ENCODE data around the gene RGS3. TPM values are rescaled to one million over a fixed set of nuclear protein-coding genes. Genes with fewer than 3 reads are reported as not detected.

Gene RGS3
- total RNA-seq, 1 donor from 2014 or later = 122 TPM

DNA sequence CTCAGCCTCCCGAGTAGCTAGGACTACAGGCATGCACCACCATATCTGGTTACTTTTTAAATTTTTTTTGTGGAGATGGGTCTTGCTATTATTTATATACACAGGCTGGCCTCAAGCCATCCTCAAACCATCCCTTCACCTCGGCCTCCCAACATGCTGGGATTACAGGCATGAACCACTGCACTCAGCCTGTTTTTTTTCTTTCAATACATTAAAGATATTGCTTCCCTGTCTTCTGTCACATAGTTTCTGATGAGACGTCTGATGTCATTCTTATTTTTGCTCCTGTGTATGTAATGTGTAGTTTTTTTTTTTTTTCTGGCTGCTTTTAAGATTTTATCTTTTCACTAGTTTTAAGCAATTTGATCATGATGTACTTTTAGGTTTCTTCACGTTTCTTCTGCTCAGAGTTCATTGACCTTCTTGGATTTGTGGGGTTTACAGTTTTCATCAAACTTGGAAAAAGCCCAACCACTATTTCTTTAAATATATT is 11.4 kb upstream of the RGS3 start:
- Mint-ChIP-seq H3K4me3 (no peak overlapping the region), H3K9me3 (no peaks in the 10 kb centered on the region), H3K27ac (no peak overlapping the region), H3K4me1 (peaks cover 16% of the 10 kb centered on the region), H3K36me3 (ENCODE audit: low read depth) (no peaks in the 10 kb centered on the region), H3K27me3 (no peaks in the 10 kb centered on the region)
- intact Hi-C loops (cut with micrococcal nuclease) = no loop called here
- no peak for DNase-seq

DNA sequence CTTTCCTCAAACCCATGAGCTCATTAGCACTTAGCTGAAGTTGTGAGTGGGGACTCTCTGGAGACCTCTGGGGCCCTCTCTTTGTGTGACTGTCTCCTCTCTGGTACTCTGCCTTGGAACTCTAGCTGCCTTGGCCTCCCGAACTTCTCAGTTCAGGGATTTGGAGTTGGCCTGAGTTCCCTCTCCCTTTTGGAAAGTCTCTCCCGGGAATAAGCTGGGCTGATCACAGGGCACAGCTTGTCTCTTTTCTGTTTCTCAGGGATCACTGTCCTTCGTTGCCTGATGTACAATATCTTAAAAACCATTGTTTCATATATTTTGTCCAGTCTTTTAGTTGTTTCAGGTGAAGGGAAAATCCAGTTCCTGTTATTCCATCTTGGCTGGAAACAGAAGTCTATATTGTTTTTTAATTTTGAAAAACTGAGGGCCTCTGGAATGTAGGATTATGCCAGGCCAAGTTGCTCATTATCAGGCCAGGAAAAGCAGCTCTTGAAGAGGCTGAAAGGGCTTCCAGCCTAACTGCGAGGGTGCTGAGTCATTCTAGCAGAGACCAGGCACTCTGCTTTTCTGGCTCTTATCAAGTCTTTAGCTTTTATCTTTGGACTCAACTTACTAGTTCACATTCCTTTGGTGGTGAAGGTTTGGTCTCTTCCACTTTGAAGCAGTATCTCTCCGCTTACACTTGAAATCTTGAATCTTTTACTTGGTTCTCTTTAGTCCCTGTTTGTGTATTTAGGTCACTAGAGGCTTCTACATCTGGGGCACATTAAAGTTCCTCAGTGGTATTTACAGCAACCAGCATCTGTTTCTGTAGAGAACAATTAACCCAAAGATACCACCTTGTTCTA is 8.4 kb upstream of the RGS3 start:
- H3K27me3 Mint-ChIP-seq = no peaks in the 10 kb centered on the region
- no peak for DNase-seq
- no peak overlapping the region for H3K27ac Mint-ChIP-seq
- no peaks in the 10 kb centered on the region for H3K36me3 Mint-ChIP-seq (ENCODE audit: low read depth)
- intact Hi-C loops (cut with micrococcal nuclease) = no loop called here
- H3K4me3 Mint-ChIP-seq = no peak overlapping the region
- no peaks in the 10 kb centered on the region for H3K9me3 Mint-ChIP-seq
- H3K4me1 Mint-ChIP-seq = peaks cover 16% of the 10 kb centered on the region

DNA sequence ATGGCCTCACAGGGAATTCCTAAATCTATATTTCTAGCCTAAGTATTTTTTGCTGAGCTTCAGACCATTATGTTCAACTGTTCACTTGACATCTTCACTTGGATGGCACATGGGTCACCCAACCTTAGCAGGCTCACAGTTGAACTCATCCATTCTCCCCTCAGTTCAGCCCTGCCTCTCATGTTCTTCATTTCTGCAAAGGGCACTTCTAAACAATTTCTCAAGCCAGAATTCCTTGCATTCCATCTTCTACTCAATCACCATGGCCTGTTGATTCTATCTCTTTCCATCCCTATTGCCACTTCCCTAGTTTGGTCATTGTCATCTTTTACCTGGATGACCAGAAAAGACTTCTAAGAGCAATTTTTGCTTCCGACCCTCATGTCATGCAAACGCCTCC is 7.3 kb upstream of the RGS3 start:
- H3K27me3 Mint-ChIP-seq = no peaks in the 10 kb centered on the region
- H3K4me3 Mint-ChIP-seq = no peak overlapping the region
- H3K4me1 Mint-ChIP-seq = peaks cover 16% of the 10 kb centered on the region
- intact Hi-C loops (cut with micrococcal nuclease) = no loop called here
- no peaks in the 10 kb centered on the region for H3K36me3 Mint-ChIP-seq (ENCODE audit: low read depth)
- no peak for DNase-seq
- no peaks in the 10 kb centered on the region for H3K9me3 Mint-ChIP-seq
- no peak overlapping the region for H3K27ac Mint-ChIP-seq

DNA sequence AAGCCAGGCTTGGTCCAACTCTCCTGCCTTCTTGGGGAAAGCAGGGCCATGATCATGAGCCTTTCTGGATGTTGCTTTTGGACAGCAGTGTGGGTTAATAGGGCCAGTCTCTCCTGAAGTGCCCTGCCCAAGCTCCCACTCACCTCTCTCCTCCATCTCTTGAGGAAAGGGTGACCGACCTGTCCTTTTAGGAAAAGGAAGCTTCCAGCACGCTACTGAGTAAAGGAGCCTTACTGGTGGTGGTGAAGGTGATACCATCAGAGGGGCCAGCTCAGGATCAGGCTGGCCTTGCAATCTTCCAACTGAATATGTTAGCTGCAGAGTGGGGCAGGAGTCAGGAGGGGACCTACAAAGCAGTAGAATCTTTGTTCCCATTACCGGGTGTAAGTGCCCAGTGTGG is 2.2 kb upstream of the RGS3 start:
- Mint-ChIP-seq H3K27ac (no peak overlapping the region), H3K36me3 (ENCODE audit: low read depth) (no peaks in the 10 kb centered on the region), H3K9me3 (no peaks in the 10 kb centered on the region), H3K27me3 (no peaks in the 10 kb centered on the region), H3K4me1 (peaks cover 8% of the 10 kb centered on the region), H3K4me3 (no peak overlapping the region)
- intact Hi-C loops (cut with micrococcal nuclease) = no loop called here
- DNase-seq = no peak

DNA sequence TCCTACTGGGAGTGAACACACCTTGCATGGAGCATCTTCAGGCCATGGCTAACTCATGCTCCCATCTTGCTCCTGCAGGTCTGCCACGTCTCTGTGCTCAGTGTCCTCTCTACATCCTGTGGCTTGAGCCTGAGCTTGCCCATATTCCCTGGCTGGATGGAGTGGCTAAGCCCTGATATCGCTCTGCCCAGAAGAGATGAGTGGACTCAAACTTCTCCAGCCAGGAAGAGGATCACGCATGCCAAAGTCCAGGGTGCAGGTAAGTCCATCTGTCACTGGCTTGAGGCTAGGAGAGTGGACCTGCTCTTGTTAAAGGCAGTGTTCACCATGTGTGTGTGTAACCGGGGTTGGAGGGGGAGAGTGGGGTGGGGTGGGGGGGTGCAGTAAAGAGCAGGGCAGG is 1.6 kb upstream of the RGS3 start:
- Mint-ChIP-seq H3K4me3 (no peak overlapping the region), H3K36me3 (ENCODE audit: low read depth) (no peaks in the 10 kb centered on the region), H3K4me1 (peaks cover 6% of the 10 kb centered on the region), H3K9me3 (peaks cover 1% of the 10 kb centered on the region), H3K27me3 (no peaks in the 10 kb centered on the region), H3K27ac (no peak overlapping the region)
- no peak for DNase-seq
- intact Hi-C loops (cut with micrococcal nuclease) = no loop called here

DNA sequence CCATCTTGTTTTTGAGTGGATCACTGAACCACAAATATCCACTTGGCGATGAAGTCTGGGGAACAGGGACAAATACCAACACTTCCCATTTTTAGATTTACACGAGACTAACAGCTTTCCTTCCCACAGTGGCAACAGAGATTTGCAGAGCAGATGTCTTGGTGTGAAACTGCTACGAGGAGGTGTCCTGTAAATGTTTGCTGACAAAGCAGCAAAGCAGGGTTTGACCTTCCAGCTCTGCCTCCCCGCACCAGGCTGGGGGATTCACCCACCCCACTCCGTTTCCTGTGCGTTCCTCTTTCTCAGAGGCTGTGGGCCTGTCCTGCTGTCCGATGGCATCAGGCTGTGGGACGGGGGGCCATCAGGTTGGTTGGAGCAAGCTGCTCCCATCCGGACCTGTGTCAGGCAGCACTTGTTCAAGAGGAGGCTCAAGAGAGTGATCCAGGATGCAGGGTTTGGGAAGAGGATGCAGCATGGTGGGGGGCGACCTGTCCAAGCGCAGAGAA is 693 bp upstream of the RGS3 start:
- intact Hi-C loops (cut with micrococcal nuclease) = no loop called here
- DNase-seq = no peak
- H3K9me3 Mint-ChIP-seq = peaks cover 7% of the 10 kb centered on the region
- no peak overlapping the region for H3K4me3 Mint-ChIP-seq
- H3K36me3 Mint-ChIP-seq (ENCODE audit: low read depth) = no peaks in the 10 kb centered on the region
- peaks cover 6% of the 10 kb centered on the region for H3K4me1 Mint-ChIP-seq
- no peaks in the 10 kb centered on the region for H3K27me3 Mint-ChIP-seq
- no peak overlapping the region for H3K27ac Mint-ChIP-seq

DNA sequence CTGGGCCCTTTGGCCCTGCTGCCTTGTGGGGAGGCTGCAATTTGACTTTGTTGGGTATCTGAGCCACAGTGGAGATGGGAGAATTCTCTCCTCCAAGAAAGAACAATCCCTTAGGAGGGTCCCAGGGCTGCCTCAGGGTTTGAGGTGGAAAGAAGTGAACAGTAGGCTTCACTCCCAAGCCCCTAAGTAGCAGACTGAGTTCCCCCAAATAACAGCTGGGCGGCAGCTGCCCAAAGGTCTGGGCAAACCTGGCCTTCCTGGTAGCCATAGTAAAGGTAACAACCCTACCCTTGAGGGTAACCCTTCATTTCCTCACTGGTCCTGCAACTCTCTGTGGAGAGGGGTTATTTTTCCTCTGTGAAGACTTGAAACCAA is 746 bp downstream of the RGS3 start:
- H3K27ac Mint-ChIP-seq = no peak overlapping the region
- no peaks in the 10 kb centered on the region for H3K27me3 Mint-ChIP-seq
- no peaks in the 10 kb centered on the region for H3K36me3 Mint-ChIP-seq (ENCODE audit: low read depth)
- no peak for DNase-seq
- H3K4me3 Mint-ChIP-seq = no peak overlapping the region
- H3K4me1 Mint-ChIP-seq = peaks cover 6% of the 10 kb centered on the region
- peaks cover 7% of the 10 kb centered on the region for H3K9me3 Mint-ChIP-seq
- intact Hi-C loops (cut with micrococcal nuclease) = no loop called here

DNA sequence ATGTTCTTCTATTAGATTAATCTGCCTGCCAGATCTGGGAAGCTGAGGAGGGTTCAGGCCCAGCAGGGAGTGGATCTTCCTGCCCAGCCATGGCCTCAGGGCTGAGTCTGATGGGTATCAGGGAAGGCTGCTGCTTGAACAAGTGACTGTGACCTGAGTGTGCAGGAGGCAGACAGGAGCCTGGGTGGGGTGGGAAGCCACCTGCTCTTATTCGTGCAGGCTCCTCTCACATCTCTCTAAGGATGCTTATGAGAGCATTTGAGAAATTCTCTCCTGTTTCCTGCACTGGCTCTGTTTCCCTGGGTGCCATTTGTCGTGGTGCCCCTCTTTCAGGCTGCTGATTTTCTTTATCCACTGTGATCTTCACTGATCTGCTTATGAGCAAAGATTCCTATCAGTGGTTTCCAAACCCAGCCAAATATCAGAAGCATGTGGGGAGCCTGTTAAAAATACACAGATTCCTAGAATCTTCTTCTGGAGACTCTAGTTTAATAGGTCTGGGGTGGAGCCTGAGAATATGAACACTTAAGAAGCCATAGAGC is 2.1 kb downstream of the RGS3 start:
- Mint-ChIP-seq H3K27me3 (peaks cover under 1% of the 10 kb centered on the region), H3K36me3 (ENCODE audit: low read depth) (no peaks in the 10 kb centered on the region), H3K9me3 (peaks cover 7% of the 10 kb centered on the region), H3K27ac (no peak overlapping the region), H3K4me1 (peaks cover 6% of the 10 kb centered on the region), H3K4me3 (no peak overlapping the region)
- DNase-seq = no peak
- intact Hi-C loops (cut with micrococcal nuclease) = no loop called here

DNA sequence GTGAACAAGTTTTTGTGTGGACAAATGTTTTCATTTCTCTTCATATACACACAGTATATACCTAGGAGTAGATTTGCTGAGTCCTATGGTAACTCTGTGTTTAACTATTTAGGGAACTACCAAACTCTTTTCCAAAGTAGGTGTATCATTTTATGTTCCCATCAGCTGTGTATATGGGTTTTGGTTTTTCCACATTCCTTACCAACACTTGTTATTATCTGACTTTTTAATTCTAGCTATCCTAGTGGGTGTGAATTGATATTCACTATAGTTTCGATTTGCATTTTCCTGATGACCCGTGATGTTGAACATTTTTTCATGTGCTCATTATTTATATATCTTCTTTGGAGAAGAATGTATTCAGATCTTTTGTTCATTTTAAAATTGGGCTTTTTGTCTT is 3.7 kb downstream of the RGS3 start:
- intact Hi-C loops (cut with micrococcal nuclease) = no loop called here
- Mint-ChIP-seq H3K27ac (no peak overlapping the region), H3K27me3 (peaks cover 7% of the 10 kb centered on the region), H3K9me3 (peaks cover 7% of the 10 kb centered on the region), H3K4me3 (no peak overlapping the region), H3K4me1 (peaks cover 6% of the 10 kb centered on the region), H3K36me3 (ENCODE audit: low read depth) (no peaks in the 10 kb centered on the region)
- DNase-seq = no peak

DNA sequence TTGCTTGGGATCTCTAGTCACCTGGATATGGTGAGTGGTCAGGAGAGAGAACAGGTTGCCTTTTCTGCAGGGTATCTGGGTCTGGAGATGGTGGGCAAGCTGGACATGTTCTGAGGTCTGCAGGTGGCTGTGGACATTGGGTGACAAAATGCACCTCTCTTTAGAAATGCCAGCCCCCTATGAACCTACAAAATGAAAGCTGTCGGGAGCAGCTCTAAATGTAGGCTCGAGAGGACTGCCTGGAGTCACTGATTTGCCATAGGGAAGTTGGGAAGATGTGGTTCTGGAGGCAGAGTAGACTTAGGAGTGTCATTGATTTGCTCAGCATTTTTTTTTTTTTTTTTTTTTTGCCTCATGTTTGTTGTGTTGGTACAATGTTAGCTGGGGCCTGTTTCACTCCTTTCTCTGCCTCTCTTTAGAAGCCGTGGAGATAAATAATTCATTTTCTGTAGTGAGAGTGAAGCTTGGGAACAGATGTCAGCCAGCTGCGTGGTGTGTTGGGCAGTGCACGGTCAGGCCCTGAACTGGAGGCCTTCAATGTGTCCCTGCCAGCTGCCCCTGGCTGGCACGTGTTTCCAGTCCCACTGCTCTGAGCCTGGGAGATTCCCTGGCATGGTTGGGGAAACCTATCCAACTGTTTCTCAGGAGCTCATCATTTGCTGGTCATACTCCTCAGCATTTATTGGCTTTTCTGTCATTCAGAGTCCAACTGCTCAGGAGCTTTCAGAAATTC is 5.4 kb downstream of the RGS3 start:
- no peak overlapping the region for H3K27ac Mint-ChIP-seq
- H3K27me3 Mint-ChIP-seq = peaks cover 9% of the 10 kb centered on the region
- no peak for DNase-seq
- H3K4me3 Mint-ChIP-seq = no peak overlapping the region
- intact Hi-C loops (cut with micrococcal nuclease) = no loop called here
- peaks cover 6% of the 10 kb centered on the region for H3K4me1 Mint-ChIP-seq
- no peaks in the 10 kb centered on the region for H3K36me3 Mint-ChIP-seq (ENCODE audit: low read depth)
- peaks cover 7% of the 10 kb centered on the region for H3K9me3 Mint-ChIP-seq

DNA sequence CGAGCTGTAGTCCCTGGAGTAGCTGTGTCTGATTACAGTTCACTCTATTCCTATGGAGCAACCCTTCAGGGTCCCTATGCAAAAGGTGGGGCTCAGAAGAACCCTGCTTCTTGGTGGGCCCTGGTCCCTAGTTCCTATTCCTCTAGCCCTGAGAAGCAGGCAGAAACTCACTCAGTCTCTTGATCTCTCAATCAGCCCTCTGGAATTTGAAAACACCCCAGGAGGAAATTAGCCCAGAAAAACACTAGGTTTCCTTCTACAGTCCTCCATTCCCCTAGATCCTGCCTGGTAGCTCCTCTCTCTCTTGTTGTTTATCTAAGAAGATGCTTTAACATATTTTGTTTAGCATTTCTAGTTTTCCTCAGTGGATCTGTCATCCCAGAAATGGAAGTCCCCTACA is 7.6 kb downstream of the RGS3 start:
- Mint-ChIP-seq H3K4me3 (no peak overlapping the region), H3K9me3 (peaks cover 7% of the 10 kb centered on the region), H3K36me3 (ENCODE audit: low read depth) (no peaks in the 10 kb centered on the region), H3K27me3 (peaks cover 9% of the 10 kb centered on the region), H3K4me1 (no peaks in the 10 kb centered on the region), H3K27ac (no peak overlapping the region)
- no peak for DNase-seq
- intact Hi-C loops (cut with micrococcal nuclease) = no loop called here

DNA sequence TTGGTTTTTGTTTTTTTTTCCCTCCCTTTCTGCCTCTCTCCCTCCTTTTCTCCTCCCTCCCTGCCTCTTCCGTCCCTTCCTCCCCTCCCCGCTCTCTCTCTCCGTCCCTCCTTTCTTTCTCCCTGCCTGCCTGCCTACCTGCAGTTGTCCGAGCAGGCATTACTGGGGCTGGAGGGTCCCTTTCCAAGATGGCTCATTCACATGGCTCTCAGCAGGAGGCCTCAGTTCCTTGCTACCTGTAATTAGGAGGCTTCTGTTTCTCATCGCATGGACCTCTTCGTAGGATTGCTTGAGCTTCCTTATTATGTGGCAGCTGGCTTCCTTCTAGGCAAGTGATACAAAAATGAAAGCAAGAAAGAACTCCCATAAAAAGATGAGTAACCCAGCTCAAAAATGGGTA is 8.0 kb downstream of the RGS3 start:
- DNase-seq = no peak
- Mint-ChIP-seq H3K9me3 (peaks cover 7% of the 10 kb centered on the region), H3K4me3 (no peak overlapping the region), H3K36me3 (ENCODE audit: low read depth) (no peaks in the 10 kb centered on the region), H3K27ac (no peak overlapping the region), H3K4me1 (no peaks in the 10 kb centered on the region), H3K27me3 (peaks cover 9% of the 10 kb centered on the region)
- intact Hi-C loops (cut with micrococcal nuclease) = no loop called here

DNA sequence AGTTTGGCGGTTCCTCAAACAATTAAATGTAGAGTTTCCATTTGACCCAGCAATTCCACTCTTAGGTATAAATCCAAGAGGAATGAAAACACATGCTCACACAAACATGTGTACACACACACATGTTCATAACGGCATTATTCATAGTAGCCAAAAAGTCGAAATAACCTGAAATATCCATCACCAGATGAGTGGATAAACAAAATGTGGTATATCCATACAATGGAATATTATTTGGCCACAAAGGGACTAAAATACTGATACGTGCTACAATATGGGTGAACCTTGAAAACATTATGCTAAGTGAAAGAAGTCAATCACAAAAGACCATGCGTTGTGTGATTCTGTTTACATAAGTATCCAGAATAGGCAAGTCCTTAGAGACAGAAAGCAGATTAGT is 8.7 kb downstream of the RGS3 start:
- H3K4me3 Mint-ChIP-seq = no peak overlapping the region
- H3K27me3 Mint-ChIP-seq = peaks cover 13% of the 10 kb centered on the region
- H3K9me3 Mint-ChIP-seq = peaks cover 3% of the 10 kb centered on the region

DNA sequence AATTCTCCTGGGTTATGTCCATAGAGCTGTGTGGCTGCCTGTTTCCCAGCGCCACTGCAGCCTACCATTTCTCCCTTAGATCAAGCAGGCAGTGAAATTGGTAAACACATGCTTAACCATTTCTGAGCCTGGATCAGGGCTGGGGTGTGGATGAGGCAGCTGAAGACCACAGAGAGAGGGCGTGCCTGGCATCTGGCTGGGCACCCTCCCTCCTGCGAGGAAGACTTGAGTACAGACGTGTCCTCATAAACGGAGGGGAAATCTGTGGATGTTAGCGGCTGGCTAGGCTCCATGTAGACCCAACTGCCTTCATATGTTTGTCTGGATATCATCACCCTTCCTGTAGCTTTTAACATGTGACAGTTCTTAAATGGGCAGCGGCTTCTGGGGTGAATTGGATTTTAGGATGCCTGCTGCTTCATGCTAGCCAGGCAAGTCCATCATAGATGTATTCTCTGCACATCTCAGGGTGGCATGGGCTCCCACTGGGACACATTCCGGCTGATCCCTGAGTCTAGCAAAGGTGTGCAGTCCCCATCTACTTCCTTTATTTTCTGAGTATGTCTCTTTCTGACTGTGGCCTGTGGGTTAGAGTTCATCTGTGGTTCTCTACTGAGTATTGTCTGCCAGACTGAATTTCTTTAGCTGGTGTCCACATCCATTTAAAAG is 11.0 kb downstream of the RGS3 start:
- H3K4me1 Mint-ChIP-seq = peaks cover 6% of the 10 kb centered on the region
- no peak overlapping the region for H3K4me3 Mint-ChIP-seq
- intact Hi-C loops (cut with micrococcal nuclease) = no loop called here
- no peaks in the 10 kb centered on the region for H3K36me3 Mint-ChIP-seq (ENCODE audit: low read depth)
- no peak for DNase-seq
- no peak overlapping the region for H3K27ac Mint-ChIP-seq
- H3K9me3 Mint-ChIP-seq = no peaks in the 10 kb centered on the region
- peaks cover 23% of the 10 kb centered on the region for H3K27me3 Mint-ChIP-seq

More for the DNA sequence above, 8.7 kb downstream of the RGS3 start:
- intact Hi-C loops (cut with micrococcal nuclease) = no loop called here
- Mint-ChIP-seq H3K27ac (no peak overlapping the region), H3K36me3 (ENCODE audit: low read depth) (no peaks in the 10 kb centered on the region), H3K4me1 (no peaks in the 10 kb centered on the region)
- no peak for DNase-seq
